Measurements from ENCODE around the gene SLCO1B3. TPM values are rescaled to one million over a fixed set of nuclear protein-coding genes. Genes with fewer than 3 reads are reported as not detected.

Gene SLCO1B3
- total RNA-seq, 4 donors from 2014 or later, result 1.2 to 6.6 (median 4.4) TPM

- WGBS, 2 donors, result 96 to 100% methylated on average over 1 of the region's 1 CpG
- TF ChIP-seq EP300 (IDR thresholded peaks at IDR 0.05) (no peak), POLR2A (IDR thresholded peaks at IDR 0.05) (no peak), CTCF (IDR thresholded peaks at IDR 0.05) (no peak)
- peaks cover 0 to 5% (median 0%) of the 10 kb centered on the region in 4 donors for H3K9me3 ChIP-seq
These were observed 107.3 kb downstream of the SLCO1B3 start for GRCh38 chr12:20917819-20918218.

DNA sequence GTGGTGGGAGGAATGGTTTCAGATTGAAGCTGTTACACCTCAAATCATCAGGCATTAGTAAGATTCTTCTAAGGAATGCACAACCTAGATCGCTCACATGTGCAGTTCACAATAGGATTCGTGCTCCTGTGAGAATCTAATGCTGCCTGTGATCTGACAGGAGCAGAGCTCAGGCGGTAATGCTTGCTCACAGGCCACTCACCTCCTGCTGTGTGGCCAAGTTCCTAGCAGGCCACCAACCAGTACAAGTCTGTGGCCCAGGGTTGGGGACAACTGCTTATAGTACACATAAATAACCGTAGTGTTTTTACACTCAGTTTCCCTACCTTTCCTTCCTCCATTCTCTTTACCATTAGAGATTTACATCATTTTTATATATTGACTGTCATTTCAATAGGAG is 121.4 kb downstream of the SLCO1B3 start:
- no peak overlapping the region for H3K27ac ChIP-seq
- 69 to 78% methylated on average over 4 of the region's 4 CpGs for WGBS, 2 donors
- peaks cover 0 to 13% (median 0%) of the 10 kb centered on the region in 4 donors for H3K9me3 ChIP-seq
- TF ChIP-seq EP300 (IDR thresholded peaks at IDR 0.05) (no peak), CTCF (IDR thresholded peaks at IDR 0.05) (no peak), POLR2A (IDR thresholded peaks at IDR 0.05) (no peak)
- no peak for DNase-seq (ENCODE audit: low spot score in 2 of 2)
- H3K36me3 ChIP-seq, result no peaks in the 10 kb centered on the region
- H3K4me3 ChIP-seq, result no peak overlapping the region
- no peaks in the 10 kb centered on the region for H3K27me3 ChIP-seq
- no peaks in the 10 kb centered on the region for H3K4me1 ChIP-seq

More at GRCh38 chr12:20917819-20918218, 107.3 kb downstream of the SLCO1B3 start:
- Histone ChIP-seq H3K27me3 (no peaks in the 10 kb centered on the region), H3K36me3 (no peaks in the 10 kb centered on the region), H3K4me1 (no peaks in the 10 kb centered on the region), H3K4me3 (no peak overlapping the region), H3K27ac (no peak overlapping the region)
- DNase-seq (ENCODE audit: low spot score in 2 of 2), result no peak

GRCh38 chr12:20946732-20947131 is 136.2 kb downstream of the SLCO1B3 start:
- DNase-seq (ENCODE audit: low spot score in 2 of 2), result no peak
- Histone ChIP-seq H3K4me3 (no peak overlapping the region), H3K9me3 (no peaks in the 10 kb centered on the region), H3K27ac (no peak overlapping the region), H3K36me3 (no peaks in the 10 kb centered on the region), H3K4me1 (no peaks in the 10 kb centered on the region), H3K27me3 (no peaks in the 10 kb centered on the region)
- TF ChIP-seq CTCF (IDR thresholded peaks at IDR 0.05), result peak in 1 of 5 experiments; percentile 9
- no peak for TF ChIP-seq POLR2A (IDR thresholded peaks at IDR 0.05)
- TF ChIP-seq EP300 (IDR thresholded peaks at IDR 0.05), result no peak
- WGBS, 2 donors, result 41% methylated on average over 5 of the region's 5 CpGs

GRCh38 chr12:20950248-20950647 is 139.7 kb downstream of the SLCO1B3 start:
- TF ChIP-seq POLR2A (IDR thresholded peaks at IDR 0.05) (no peak), CTCF (IDR thresholded peaks at IDR 0.05) (peak in 1 of 5 experiments; percentile 9), EP300 (IDR thresholded peaks at IDR 0.05) (no peak)
- no peak overlapping the region for H3K27ac ChIP-seq
- no peak for DNase-seq (ENCODE audit: low spot score in 2 of 2)
- WGBS, 2 donors, result 67 to 85% methylated on average over 3 of the region's 3 CpGs
- no peaks in the 10 kb centered on the region for H3K27me3 ChIP-seq
- no peak overlapping the region for H3K4me3 ChIP-seq
- H3K9me3 ChIP-seq, result no peaks in the 10 kb centered on the region
- H3K4me1 ChIP-seq, result no peaks in the 10 kb centered on the region
- H3K36me3 ChIP-seq, result no peaks in the 10 kb centered on the region

DNA sequence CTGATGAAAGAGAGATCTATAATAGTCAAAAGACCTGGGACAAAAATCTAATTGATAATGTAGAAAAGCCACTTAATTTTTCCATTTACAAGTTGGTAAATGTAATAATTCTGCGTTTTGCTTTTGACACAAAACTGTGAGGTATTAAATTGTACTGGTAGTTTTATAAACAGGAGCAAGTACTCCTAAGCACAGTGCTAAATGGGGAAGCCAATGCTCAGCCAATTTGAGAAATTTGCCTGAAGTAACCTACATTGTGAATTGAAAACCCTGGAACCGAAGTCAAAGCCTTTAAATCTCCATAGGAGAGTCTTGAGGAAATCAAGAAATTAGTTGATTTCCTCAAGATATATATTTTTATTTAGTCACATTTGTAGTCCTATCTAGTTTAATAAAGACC is 152.8 kb downstream of the SLCO1B3 start:
- 77 to 81% methylated on average over 2 of the region's 2 CpGs for WGBS, 2 donors
- TF ChIP-seq POLR2A (IDR thresholded peaks at IDR 0.05), result no peak
- TF ChIP-seq CTCF (IDR thresholded peaks at IDR 0.05), result no peak
- TF ChIP-seq EP300 (IDR thresholded peaks at IDR 0.05), result no peak

More for the DNA sequence above, 152.8 kb downstream of the SLCO1B3 start:
- H3K36me3 ChIP-seq, result no peaks in the 10 kb centered on the region
- DNase-seq (ENCODE audit: low spot score in 2 of 2), result no peak
- H3K27me3 ChIP-seq, result no peaks in the 10 kb centered on the region
- no peaks in the 10 kb centered on the region for H3K4me1 ChIP-seq
- H3K4me3 ChIP-seq, result no peak overlapping the region
- H3K9me3 ChIP-seq, result peaks cover 0 to 6% (median 0%) of the 10 kb centered on the region in 4 donors
- H3K27ac ChIP-seq, result no peak overlapping the region
